ENCODE data around the gene FKBP2.

FKBP2 gene

DNA sequence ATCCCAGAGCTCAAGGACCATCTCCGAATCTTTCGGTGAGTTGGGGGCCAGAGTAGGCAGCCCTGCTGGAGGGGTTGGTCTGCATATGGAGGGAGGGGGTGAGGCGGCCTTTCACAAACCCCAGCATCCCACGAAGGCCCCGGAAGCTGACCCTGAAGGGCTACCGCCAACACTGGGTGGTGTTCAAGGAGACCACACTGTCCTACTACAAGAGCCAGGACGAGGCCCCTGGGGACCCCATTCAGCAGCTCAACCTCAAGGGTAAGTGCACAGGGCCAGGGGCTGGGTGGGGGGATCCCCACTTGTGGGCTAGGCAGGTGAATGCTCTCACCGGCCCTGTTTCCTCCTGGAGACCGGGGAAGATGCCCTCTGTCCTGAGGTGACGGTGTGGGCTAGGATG is 21.1 kb upstream of the FKBP2 start:
- DNase-seq (ENCODE audit: low read depth), result no peak

DNA sequence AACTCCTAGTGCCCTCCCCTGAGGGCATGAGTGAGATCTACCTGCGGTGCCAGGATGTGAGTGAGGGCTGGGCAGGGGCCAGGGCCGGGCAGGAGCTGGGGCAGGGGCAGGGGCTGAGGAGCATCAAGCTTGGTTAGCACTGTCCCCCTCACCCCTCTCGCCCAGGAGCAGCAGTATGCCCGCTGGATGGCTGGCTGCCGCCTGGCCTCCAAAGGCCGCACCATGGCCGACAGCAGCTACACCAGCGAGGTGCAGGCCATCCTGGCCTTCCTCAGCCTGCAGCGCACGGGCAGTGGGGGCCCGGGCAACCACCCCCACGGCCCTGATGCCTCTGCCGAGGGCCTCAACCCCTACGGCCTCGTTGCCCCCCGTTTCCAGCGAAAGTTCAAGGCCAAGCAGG is 20.6 kb upstream of the FKBP2 start:
- DNase-seq (ENCODE audit: low read depth), result no peak

DNA sequence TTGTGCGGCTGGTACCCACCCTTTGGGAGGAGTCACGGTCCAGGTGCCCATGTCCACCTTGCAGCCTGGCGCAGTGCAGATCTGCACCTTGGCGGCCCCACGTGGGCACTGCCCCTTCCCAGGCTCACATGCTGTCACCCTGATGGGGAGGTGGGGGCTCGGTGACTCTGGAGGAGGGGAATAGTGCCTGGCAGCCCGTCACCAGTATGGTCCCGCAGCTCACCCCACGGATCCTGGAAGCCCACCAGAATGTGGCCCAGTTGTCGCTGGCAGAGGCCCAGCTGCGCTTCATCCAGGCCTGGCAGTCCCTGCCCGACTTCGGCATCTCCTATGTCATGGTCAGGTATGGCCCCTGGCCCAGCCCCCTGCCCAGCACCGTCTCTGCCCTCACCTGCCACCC is 20.1 kb upstream of the FKBP2 start:
- DNase-seq (ENCODE audit: low read depth), result no peak

DNA sequence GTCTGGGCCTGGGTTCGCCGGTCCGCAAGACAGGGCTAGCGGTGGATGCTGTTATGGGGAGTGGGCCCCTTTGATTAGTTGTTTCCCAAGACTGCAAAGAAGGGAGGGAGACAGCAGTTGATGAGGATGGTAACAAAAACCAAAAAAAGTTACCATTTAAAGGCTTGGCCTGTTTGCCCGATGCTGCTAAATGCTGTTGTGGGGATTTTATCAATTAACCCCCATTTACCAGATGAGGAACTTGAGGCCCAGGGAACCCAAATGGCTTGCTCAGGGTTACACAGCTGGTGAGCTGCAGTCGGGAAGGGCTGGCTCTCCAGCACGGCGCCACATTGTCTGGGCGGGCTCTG is 18.3 kb upstream of the FKBP2 start:
- no peak for DNase-seq (ENCODE audit: low read depth)

DNA sequence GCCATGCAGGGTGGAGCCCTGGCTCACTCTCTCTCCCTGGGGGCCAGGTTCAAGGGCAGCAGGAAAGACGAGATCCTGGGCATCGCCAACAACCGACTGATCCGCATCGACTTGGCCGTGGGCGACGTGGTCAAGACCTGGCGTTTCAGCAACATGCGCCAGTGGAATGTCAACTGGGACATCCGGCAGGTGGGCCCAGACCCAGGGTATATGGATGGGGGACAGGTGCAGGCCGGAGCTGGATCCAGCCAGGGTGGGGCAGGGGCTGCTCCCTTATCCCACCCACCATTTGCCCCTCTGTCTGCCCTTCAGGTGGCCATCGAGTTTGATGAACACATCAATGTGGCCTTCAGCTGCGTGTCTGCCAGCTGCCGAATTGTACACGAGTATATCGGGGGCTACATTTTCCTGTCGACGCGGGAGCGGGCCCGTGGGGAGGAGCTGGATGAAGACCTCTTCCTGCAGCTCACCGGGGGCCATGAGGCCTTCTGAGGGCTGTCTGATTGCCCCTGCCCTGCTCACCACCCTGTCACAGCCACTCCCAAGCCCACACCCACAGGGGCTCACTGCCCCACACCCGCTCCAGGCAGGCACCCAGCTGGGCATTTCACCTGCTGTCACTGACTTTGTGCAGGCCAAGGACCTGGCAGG is 17.8 kb upstream of the FKBP2 start:
- DNase-seq (ENCODE audit: low read depth), result no peak

DNA sequence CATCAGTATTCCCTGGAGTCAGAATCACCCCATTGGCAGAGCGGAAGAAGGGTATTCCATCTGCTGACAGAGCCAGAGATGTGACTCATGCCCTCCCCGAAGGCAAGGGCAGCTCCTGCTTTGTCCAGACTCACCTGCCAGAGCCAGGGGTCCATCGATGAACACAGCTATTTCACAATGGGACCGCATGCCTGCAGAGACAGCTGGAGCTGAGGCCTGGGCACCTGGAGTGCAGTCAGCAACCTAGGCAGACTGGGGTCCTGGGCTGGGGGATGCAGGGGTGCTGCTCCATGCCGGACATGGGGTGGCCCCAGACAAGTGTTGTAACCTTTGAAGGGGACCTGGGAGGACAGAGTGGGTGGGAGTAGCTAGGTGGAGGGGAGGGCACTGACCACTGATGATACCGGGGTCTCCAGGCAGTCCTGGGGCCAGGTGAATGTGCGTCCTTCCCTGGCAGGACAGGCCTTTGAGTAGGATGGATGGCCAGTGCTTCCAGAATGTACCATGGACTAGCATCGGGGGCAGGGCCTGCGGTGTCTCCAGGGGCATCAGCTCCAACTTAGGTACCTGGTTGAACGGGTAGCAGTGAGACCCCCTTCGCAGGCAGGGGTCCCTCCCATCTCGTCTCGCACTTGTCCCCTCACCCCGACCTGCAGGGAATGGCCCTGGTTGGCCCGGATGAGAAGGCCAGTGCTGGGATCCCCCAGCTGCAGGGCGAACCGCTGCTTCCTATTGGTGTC is 16.6 kb upstream of the FKBP2 start:
- DNase-seq (ENCODE audit: low read depth), result no peak

DNA sequence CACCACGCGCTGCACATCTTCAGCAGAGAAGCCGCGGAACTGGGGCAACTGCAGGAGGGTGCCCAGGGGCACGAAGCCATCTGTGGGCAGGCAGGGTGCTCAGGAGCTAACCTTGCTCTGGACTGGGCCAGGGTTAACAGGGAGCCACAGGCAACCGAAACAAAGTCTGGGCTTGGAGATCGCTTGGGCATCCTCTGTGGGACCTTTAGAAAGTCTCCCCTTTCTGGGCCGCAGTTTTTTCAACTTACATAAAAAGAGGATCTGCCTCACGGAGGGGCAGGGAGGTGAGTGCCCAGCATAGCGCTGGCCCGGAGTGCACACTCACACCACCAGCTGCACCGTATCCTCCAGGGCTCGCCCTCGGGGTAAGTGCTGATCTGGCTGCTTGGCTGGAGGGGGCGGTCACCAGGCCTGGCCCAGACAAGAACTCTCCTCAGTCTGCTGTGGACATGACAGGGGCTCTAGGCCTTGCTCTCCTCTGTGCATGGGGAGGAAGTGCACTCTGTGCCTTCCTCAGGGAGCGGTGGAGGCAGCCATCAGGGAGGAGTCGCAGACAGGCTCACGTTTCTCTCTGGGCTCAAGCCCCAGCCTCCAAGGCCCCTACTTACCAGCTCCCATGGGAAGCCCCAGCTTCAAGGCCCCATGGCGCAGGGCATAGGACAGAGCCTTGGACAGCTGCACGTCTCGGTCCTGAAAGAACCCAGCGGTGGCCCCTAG is 15.8 kb upstream of the FKBP2 start:
- DNase-seq (ENCODE audit: low read depth), result no peak

DNA sequence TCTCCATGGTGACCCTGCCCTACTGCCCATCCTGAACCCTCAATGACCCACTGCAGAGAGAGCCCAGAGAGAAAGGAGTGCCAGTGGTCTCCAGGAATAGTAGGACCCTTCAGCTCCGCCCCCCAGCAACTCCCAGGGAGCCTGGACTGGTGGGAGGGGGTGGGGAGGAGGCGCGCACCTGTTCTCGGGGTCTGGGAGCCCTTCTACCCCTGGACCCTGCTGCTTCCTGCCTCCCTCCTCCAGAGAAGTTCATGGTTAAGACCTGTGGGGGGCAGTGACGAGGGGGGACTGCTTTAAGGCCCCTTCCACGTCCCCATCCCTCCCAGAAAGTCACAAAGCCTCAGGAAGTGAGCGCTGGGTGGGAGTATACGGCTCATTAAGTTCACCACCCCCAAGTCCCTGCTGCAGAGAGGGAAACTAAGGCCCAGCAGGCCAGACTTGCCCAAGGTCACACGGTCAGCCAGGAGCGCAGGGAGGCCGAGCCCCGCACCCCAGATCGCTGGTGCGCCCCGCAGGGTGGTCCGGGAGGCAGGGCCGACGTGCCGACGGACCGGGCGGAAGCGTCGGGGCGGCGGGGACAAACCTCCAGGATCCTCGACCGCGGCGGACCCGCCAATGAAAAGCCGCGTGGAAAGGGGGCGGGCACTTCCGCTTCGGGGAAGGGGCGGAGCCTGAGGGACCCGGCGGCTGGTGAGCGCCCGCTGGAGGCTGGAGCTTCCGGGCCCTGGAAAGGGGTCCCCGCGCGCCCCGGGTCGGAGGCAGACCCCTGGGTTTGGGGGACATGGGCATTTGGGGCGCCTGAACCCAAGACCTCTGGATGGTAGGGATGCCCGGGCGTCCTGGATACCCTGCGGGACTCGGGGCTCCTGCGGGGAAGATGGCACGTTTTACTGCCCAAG is 15.0 kb upstream of the FKBP2 start, which contains the start of the genes NUDT22 and TRPT1:
Gene NUDT22 (plus strand): TSS at position 667 of the 899 bp plus-strand sequence. CDS start 379 bp downstream, outside the sequence.
Gene TRPT1 (minus strand): TSS at position 579 of the 899 bp plus-strand sequence. CDS start 326 bp downstream, at position 253.
- DNase-seq (ENCODE audit: low read depth), result peak; percentile 90

DNA sequence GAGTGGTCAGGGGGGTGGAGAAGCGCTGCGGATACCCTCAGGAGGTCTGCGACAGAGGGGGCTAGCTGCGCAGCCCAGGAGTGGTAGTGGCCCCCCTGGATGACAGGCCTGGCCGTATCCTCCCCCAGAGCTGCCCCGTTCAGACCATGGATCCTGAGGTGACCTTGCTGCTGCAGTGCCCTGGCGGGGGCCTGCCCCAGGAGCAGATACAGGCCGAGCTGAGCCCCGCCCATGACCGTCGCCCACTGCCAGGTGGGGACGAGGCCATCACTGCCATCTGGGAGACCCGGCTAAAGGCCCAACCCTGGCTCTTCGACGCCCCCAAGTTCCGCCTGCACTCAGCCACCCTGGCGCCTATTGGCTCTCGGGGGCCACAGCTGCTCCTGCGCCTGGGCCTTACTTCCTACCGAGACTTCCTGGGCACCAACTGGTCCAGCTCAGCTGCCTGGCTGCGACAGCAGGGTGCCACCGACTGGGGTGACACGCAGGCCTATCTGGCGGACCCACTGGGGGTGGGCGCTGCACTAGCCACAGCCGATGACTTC is 14.3 kb upstream of the FKBP2 start:
- peak; percentile 39 for DNase-seq (ENCODE audit: low read depth)

DNA sequence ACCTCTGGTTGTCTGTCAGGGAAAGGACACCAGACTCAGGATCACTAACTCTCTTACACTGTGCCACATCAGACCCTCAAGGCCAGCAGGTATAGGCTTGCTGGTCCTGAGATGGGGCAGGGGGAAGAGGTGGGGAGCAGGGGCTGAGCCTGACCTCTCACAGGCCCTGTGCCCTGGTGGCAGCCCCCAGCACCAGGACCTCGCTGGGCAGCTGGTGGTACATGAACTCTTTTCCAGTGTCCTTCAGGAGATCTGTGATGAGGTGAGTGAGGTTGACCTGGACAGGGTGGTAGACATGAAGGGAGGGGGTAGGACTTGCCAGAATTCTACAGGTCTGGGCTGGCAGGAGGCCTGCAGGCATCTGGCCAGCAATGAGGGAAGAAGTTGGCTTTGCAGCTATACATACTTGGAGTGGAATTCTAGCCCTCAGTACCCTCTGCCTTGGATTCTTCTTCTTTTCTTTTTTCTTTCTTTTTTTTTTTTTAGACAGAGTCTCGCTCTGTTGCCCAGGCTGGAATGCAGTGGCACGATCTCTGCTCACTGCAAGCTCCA is 13.4 kb upstream of the FKBP2 start:
- DNase-seq (ENCODE audit: low read depth), result no peak

DNA sequence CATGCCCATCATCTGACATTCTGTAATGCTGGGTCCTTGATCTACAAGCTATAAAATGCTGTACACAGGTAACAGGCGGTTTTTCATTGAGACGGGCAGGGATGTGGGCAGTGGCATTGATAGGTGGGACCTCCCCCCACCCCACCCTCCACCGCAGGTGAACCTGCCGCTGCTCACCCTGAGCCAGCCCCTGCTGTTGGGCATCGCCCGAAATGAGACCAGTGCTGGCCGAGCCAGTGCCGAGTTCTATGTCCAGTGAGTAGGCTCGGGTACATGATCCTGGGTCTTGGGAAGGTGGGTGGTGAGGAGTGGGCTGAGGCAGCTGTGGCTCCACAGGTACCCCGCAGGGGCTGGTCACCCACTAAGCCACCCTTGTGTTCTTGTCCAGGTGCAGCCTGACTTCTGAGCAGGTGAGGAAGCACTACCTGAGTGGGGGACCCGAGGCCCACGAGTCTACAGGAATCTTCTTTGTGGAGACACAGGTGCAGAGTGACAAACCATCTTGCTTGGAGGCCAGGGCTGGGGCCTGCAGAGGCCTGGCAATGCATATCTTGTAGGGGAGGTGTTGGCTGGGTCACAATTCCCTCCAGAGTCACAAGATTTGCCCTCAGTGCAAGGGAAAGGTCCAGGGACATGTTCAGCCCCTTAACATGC is 11.7 kb upstream of the FKBP2 start:
- no peak for DNase-seq (ENCODE audit: low read depth)

DNA sequence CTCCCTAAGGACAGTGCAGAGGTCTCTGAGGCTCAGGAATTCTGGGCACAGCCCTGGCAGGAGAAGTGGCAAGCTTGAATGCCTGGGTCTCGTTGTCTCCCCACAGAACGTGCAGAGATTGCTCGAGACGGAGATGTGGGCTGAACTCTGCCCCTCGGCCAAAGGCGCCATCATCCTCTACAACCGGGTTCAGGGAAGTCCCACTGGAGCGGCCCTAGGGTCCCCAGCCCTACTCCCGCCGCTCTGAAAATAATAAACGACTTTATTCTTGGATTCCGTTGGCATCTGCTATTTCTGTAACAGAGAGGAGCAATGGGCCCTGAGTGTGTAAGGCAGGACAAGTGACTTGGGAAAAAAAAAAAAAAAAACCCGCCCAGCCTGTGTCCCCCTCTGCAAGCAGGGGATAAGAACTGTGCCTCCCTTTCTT is 11.1 kb upstream of the FKBP2 start:
- DNase-seq (ENCODE audit: low read depth), result no peak

DNA sequence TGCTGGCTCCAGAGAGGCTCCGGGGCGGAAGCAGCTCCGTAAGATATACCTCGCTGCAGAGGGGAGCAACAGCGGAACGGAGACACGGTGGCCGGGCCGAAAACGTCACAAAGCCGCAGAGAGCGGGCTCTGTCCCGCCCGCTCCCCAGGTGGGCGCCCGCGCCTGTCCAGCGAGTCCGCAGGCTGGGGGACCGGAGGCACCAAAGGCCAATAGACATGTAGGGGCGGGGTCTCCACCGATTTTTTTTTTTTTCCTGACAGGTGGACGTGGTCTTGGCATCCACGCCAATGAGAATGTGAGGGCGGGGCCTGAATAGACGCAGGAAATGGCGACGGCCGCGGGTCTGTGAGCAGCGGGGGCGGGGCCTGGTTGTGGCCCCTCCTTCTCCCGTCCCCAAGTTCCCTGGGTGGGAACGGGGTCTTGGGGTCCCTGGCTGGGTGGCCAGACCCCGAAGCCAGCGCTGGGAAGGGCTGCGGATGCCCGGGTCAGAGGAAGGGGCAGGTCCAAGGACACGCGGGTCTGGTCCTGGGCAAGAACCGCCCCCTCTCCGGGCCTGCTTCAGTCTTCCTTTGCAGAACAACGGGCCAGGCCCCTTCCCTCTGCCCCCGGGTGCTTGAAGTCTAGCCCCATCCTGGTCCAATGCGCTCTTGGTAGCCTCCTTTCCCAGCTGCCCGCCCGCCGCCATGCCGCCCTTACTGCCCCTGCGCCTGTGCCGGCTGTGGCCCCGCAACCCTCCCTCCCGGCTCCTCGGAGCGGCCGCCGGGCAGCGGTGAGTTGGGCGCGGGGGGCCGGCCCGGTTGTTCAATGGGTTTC is 10.5 kb upstream of the FKBP2 start, which contains the start of gene DNAJC4:
Gene DNAJC4 (plus strand): TSS at position 378 of the 814 bp plus-strand sequence. CDS start 307 bp downstream, at position 685.
- DNase-seq (ENCODE audit: low read depth), result peak; percentile 75

DNA sequence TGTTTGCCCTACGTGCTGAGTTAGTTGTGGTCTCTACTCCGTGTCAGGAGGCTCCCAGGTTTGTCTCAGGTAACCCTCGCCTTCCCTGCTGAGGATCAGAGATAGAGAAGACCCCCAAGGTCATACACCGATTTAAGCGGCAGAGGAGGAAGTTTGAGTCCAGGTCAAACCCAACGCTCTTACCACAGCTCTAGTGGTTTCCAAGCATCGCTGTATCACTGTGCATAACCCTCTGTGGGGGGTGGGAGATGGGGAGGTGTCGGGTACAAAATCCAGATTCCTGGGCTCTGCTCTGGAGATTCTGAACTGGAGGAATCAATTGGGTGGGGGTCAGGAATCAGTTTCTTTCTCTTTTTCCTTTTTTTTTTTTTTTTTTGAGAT is 9.9 kb upstream of the FKBP2 start:
- no peak for DNase-seq (ENCODE audit: low read depth)

DNA sequence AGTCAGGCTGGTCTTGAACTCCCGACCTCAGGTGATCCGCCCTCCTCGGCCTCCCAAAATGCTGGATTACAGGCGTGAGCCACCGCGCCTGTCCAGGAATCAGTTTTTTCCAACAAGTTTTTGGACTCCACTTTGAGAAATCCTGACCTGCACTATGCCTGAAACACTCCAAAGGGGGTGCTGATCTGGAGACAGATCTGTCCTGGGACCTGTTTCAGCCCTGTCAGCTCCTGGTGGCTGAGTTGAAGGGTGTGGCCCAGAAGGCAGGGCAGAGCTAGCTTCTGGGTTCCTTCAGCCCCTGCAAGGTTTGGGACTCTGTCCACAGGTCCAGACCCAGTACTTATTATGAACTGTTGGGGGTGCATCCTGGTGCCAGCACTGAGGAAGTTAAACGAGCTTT is 9.3 kb upstream of the FKBP2 start:
- no peak for DNase-seq (ENCODE audit: low read depth)

DNA sequence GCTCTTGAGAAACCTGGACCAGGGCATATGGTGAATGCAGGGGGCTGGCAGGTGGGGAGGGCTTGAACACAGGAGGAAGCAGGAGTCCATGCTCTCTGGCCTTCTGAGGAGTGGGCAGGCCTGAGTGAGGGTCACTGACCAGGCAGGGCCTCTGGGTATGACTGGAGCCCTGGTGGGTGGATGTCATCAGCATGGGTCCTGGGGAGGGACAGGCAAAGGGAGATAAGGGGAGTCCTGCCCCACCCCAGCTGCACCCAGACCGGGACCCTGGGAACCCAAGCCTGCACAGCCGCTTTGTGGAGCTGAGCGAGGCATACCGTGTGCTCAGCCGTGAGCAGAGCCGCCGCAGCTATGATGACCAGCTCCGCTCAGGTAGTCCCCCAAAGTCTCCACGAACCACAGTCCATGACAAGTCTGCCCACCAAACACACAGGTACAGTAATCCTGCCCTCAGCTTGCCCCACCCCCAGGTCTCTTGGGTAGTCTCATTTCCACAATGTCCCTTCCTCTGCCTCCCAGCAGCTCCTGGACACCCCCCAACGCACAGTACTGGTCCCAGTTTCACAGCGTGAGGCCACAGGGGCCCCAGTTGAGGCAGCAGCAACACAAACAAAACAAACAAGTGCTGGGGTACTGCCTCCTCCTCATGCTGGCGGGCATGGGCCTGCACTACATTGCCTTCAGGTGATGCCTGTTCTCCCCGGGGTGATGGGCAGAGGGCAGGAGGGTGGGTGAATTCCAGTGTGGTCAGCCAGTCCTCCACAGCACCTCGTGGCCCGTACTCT is 8.5 kb upstream of the FKBP2 start:
- DNase-seq (ENCODE audit: low read depth), result no peak

DNA sequence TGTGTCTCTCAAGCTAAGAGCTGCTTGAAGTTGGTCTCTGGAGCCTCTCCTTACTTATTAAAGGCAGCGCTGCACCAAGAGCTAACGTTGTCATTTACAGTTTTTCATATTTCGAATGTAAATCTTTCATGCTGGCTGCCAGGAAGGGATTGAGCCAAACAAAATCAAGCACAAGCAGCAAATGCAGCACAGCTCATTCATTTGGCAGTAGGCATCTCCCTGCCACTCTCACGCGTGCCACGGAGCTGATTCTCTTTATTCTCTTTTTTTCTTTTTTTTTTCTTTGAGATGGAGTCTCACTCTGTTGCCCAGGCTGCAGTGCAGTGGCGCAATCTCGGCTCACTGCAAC is 8.0 kb upstream of the FKBP2 start:
- no peak for DNase-seq (ENCODE audit: low read depth)

DNA sequence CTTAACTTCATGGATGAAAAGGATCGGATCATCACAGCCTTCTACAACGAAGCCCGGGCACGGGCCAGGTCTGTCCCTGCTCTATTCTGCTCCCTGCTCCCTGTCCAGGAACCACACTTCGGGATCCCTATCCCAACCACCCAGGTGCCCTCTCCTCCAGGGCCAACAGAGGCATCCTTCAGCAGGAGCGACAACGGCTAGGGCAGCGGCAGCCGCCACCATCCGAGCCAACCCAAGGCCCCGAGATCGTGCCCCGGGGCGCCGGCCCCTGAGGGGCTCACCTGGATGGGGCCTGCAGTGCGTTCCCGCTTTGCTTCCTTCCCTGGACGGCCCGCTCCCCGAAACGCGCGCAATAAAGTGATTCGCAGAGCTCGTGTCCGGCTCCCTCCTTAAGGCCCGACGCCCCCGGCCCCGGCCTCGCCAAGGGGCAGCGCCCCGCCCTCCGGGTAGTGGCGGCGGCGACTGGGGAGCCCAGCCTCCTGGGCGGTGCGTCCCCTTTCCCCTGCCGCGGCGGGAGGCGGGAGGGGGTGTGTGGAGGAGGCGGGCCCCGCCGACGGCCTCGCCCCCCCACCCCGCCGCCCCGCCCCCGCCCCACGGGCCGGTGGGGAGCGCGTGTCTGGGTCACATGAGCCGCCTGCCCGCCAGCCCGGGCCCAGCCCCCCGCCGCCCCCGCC is 6.8 kb upstream of the FKBP2 start, which contains the start of gene VEGFB:
Gene VEGFB (plus strand): TSS at position 672 of the 674 bp plus-strand sequence. CDS start 250 bp downstream, outside the sequence.
- peak; percentile 71 for DNase-seq (ENCODE audit: low read depth)

All from stimulated activated CD8-positive, alpha-beta memory T cell treated with anti-CD3 and anti-CD28 coated beads, Interleukin-12 subunit alpha, Interleukin-12 subunit beta, amount 100 ng/mL, for 4 hours (primary cell).